ENCODE results near the gene KIF26A. TPM values are rescaled to one million over a fixed set of nuclear protein-coding genes. Genes with fewer than 3 reads are reported as not detected.

KIF26A gene
- total RNA-seq, 2 donors from 2014 or later, result 2.0 to 3.9 TPM

DNA sequence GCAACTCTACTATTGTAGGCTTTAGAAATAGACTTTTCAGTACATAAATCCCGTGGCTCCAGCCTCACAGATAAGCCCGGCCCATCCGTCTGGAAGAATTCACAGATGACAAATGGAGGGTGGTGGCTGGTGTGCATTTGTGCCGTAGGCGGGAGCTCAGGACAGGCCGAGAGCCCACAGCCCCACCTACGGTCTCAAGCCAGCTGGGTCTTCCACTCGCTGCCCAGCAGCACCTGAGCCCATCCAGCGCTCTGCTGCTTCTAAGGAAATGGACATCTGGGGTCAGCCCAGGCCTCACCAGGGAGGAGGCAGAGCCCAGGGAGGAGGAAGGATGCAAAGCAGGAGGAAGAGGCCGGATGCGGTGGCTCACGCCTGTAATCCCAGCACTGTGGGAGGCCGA lies 72.8 kb downstream of the KIF26A start:
- no peak for ATAC-seq (ENCODE audit: insufficient number of reproducible peaks, low FRiP score, low read depth)
- DNase-seq (ENCODE audit: low spot score), result no peak
- Histone ChIP-seq H3K4me1 (ENCODE audit: control insufficient read depth in 1 of 2, low read depth in 2 of 2) (no peaks in the 10 kb centered on the region), H3K36me3 (no peaks in the 10 kb centered on the region), H3K27me3 (replicated peaks; ENCODE audit: insufficient read depth) (no peaks in the 10 kb centered on the region), H3K9me3 (no peaks in the 10 kb centered on the region), H3K27ac (no peak overlapping the region), H3K4me3 (no peak overlapping the region)
- TF ChIP-seq, protein P1, sequence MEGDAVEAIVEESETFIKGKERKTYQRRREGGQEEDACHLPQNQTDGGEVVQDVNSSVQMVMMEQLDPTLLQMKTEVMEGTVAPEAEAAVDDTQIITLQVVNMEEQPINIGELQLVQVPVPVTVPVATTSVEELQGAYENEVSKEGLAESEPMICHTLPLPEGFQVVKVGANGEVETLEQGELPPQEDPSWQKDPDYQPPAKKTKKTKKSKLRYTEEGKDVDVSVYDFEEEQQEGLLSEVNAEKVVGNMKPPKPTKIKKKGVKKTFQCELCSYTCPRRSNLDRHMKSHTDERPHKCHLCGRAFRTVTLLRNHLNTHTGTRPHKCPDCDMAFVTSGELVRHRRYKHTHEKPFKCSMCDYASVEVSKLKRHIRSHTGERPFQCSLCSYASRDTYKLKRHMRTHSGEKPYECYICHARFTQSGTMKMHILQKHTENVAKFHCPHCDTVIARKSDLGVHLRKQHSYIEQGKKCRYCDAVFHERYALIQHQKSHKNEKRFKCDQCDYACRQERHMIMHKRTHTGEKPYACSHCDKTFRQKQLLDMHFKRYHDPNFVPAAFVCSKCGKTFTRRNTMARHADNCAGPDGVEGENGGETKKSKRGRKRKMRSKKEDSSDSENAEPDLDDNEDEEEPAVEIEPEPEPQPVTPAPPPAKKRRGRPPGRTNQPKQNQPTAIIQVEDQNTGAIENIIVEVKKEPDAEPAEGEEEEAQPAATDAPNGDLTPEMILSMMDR (IDR thresholded peaks at IDR 0.05), result no peak

DNA sequence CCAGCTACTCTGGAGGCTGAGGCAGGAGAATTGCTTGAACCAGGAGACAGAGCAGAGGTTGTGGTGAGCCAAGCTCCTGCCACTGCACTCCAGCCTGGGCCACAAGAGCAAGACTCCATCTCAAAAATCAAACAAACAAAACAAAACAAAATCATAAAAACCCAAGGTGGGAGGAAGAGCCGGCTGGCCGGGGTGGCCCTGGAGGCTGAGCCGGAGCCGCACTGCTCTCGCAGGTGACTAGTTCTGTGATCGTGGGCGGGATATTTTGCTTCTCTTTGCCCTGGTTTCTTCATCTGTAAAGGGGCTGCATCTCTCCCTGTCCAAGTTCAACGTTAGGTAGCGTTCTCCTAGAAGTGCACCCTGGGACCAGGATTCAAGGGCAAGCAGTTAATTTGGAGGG lies 73.4 kb downstream of the KIF26A start:
- TF ChIP-seq, protein P1 (IDR thresholded peaks at IDR 0.05), result no peak
- Histone ChIP-seq H3K27me3 (replicated peaks; ENCODE audit: insufficient read depth) (no peaks in the 10 kb centered on the region), H3K4me1 (ENCODE audit: control insufficient read depth in 1 of 2, low read depth in 2 of 2) (no peaks in the 10 kb centered on the region), H3K36me3 (no peaks in the 10 kb centered on the region), H3K9me3 (no peaks in the 10 kb centered on the region), H3K4me3 (no peak overlapping the region), H3K27ac (no peak overlapping the region)
- ATAC-seq (ENCODE audit: insufficient number of reproducible peaks, low FRiP score, low read depth) (no peak), DNase-seq (ENCODE audit: low spot score) (no peak)

DNA sequence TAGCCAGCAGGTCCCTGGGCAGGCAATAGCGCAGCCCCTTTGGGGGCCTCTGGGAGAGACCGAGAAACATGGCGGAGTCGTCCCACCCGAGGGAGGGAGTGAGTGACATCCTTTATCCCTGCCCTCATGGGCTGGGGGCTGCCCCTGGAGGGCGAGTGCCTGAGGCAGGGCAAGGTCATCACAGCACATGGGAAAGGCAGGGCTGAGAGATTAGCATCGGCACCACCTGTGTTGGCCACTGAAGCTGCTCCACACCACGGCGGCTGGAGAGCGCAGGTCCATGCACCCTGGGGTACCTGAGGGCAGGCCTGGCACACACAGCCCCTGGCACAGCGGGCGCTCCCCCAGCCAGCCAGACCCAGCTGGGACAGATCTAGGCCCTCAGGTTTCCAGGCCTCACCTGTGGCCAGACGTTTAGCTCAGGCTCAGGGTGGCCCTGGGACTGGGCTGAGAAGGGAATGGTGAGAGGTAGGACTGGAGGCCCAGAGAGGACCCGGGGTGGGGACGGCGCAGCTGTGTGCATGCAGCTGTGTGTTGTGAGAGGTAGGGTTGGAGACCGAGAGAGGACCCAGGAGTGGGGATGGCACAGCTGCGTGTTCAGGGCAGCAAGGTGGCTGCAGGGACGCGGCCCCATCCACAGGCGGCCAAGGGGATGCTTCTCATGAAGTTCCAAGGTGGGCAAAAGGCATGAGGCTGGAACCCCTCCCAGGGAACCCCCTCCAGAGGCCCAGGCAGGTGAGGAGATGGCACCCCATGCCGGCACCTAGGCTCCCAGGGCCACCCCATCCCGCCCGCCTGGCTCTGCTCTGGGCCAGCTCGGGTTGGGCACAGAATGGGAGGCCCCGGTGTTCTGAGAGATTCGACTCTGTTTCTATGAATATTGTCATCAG lies 74.1 kb downstream of the KIF26A start:
- Histone ChIP-seq H3K27me3 (replicated peaks; ENCODE audit: insufficient read depth) (no peaks in the 10 kb centered on the region), H3K4me3 (no peak overlapping the region), H3K9me3 (no peaks in the 10 kb centered on the region), H3K36me3 (no peaks in the 10 kb centered on the region), H3K27ac (no peak overlapping the region), H3K4me1 (ENCODE audit: control insufficient read depth in 1 of 2, low read depth in 2 of 2) (no peaks in the 10 kb centered on the region)
- TF ChIP-seq, protein P1 (IDR thresholded peaks at IDR 0.05), result no peak
- ATAC-seq (ENCODE audit: insufficient number of reproducible peaks, low FRiP score, low read depth), result no peak
- DNase-seq (ENCODE audit: low spot score), result no peak

DNA sequence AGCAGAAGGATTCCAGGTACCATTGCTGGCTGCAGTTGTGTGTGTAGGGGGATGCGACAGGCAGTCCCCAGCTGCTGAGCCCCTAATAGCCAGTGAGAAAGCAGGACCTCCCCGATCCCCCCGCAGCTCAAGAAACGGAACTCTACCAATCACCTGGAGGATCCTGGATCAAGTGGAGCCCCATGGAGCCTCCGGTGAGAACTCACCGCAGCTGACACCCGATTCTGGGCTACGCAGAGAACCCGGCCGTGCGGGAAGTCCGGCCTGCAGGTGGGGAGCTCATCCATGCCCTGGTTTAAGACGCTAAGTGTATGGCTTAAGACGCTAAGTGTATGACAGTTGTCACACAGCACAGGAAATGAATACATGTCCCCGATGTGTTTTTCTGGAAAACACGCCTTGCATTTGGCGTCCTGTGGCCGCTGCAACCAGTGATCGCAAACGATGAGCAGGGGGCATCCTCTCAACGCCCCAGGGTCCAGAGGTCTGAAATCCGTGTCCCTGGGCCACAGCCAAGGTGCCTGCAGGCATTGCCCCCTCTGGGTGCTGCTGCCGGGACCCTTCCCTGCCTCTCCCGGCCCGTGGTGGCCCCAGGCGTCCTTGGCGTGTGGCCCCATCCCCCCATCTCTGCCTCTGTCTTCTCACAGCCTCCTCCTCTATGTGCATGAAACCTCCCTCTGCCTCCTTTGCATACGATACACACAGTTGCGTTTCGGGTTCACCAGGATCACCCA lies 75.1 kb downstream of the KIF26A start:
- TF ChIP-seq, protein P1 (IDR thresholded peaks at IDR 0.05), result no peak
- no peaks in the 10 kb centered on the region for H3K36me3 ChIP-seq
- H3K9me3 ChIP-seq, result no peaks in the 10 kb centered on the region
- H3K4me3 ChIP-seq, result no peak overlapping the region
- ATAC-seq (ENCODE audit: insufficient number of reproducible peaks, low FRiP score, low read depth), result no peak
- no peaks in the 10 kb centered on the region for H3K27me3 ChIP-seq (replicated peaks; ENCODE audit: insufficient read depth)
- DNase-seq (ENCODE audit: low spot score), result no peak
- H3K27ac ChIP-seq, result no peak overlapping the region
- H3K4me1 ChIP-seq (ENCODE audit: control insufficient read depth in 1 of 2, low read depth in 2 of 2), result no peaks in the 10 kb centered on the region

DNA sequence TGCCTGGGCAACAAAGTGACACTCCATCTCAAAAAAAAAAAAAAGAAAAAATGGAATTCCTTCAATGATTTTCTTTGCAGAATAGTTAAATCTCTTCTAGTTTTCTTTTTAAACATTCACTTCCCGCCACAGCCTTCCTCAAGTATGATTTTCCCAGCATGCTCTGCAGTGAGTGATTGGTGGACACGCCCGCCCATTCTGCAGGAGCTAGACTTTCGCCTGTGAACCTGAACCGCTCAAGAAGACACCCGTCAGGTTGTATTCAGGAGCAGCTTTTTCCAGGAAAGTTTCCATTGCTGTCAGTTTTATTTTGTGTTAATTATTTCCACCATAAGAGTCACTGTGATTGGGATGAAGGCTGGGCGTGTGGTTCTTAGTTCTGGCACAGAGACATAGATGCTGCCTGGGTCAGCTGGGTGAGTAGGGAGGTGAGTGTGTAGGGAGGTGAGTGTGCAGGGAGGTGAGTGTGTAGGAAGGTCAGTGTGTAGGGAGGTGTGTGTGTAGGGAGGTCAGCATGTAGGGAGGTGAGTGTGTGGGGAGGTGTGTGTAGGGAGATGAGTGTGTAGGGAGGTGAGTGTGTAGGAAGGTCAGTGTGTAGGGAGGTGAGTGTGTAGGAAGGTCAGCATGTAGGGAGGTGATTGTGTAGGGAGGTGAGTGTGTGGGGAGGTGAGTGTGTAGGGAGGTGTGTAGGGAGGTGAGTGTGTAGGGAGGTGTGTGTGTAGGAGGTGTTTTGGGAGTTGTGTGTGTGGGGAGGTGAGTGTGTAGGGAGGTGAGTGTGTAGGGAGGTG lies 76.2 kb downstream of the KIF26A start:
- Histone ChIP-seq H3K4me1 (ENCODE audit: control insufficient read depth in 1 of 2, low read depth in 2 of 2) (no peaks in the 10 kb centered on the region), H3K9me3 (no peaks in the 10 kb centered on the region), H3K27me3 (replicated peaks; ENCODE audit: insufficient read depth) (no peaks in the 10 kb centered on the region), H3K27ac (no peak overlapping the region), H3K36me3 (no peaks in the 10 kb centered on the region), H3K4me3 (no peak overlapping the region)
- DNase-seq (ENCODE audit: low spot score) (no peak), ATAC-seq (ENCODE audit: insufficient number of reproducible peaks, low FRiP score, low read depth) (no peak)
- TF ChIP-seq, protein P1 (IDR thresholded peaks at IDR 0.05), result no peak

Data from thoracic aorta (tissue), 2 donors.